ENCODE results near the gene LBHD2.
A peak's percentile ranks its signal among the peaks of the same experiment; 100 is the strongest.

LBHD2 gene

DNA sequence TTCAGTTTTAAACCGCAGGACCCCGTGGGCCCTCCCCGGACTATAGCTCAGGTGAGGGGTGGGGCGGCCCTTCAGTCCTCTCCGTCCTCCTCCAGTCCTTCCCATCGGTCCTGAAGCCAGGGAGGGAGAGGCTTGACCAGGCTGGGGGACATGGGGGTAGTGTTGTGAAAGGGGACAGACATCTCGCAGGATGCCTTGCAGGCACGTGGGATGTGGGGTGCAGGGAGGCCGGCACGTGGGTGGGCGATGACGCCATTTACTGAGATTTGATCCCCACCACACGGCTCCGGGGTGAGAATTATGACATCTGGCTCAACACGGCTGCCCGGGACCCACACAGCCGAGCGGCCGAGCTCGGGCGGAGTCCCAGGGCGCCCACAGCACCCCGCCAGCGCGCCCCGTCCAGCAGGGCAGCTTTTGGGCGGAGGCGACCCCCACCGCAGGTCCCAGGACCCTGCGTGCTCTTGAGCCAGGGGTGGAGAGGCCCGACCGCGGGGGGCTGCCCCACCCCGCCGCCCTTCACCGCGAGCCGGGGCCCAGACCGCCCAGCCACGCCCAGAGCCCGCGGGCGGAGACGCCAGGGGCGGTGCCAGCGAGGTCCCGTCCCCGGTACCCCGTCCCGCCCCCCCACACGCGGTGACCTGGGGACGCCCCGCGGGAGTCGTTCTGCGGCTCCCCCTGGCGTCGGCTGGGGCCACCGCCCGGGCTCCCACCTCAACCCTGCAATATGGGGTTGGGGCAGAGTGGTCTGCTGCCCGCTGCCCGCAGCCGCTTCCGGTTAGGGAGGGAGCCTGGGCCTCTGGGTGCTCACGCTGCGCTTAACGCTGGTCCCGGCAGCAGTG lies 7.3 kb downstream of the LBHD2 start:
- TF ChIP-seq POLR2A (IDR thresholded peaks at IDR 0.05; ENCODE audit: low read length) = no peak
- no peak for TF ChIP-seq GATA1 (IDR thresholded peaks at IDR 0.05; ENCODE audit: low read depth, low read length)
- peak; percentile 71 to 80 for DNase-seq

DNA sequence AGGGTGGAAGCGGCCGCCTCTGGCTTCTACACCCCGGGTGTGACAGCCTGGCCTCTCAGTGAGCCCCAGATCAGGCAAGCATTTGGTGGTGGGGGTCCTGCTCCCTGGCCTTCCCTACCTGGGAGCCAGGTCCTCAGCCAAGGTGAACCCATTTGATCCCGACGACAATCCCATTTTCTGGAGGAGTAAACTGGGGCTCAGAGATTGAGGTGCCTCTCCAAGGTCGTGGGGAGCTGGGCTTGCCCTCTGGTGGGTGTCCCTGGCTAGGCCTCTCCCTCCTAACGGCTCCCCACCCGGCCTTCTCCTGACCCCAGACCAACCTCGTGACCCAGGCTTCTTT lies 7.8 kb downstream of the LBHD2 start:
- TF ChIP-seq POLR2A (IDR thresholded peaks at IDR 0.05; ENCODE audit: low read length) (no peak), GATA1 (IDR thresholded peaks at IDR 0.05; ENCODE audit: low read depth, low read length) (no peak)
- no peak for DNase-seq

DNA sequence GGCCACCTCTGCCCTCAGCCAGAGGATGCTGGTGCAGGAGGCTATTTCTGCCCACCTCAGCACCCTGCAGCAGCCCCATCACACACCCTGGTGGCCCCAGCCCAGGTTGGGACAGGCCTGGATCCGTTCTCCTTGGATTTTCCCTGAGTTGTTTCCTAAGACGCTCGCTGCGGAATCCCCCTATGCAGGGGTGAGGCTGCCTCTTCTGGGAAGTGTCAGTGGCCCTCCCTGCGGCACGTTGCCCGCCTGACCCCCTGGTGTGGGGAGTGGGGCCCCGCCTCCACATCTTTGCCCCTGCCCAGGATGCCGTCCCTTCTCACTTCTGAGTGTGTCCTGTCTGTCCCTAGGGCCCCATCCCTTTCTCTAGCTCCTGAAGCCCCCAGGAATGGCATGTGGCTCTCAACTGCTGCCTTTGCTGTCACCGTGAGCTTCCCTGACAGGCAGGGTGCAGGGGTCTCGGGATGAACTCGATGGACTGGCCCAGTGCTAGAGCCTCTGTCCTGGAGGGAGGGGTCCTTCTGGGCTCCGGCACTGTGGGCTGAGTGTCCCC lies 9.9 kb downstream of the LBHD2 start:
- TF ChIP-seq POLR2A (IDR thresholded peaks at IDR 0.05; ENCODE audit: low read length) = no peak
- TF ChIP-seq GATA1 (IDR thresholded peaks at IDR 0.05; ENCODE audit: low read depth, low read length) = no peak

DNA sequence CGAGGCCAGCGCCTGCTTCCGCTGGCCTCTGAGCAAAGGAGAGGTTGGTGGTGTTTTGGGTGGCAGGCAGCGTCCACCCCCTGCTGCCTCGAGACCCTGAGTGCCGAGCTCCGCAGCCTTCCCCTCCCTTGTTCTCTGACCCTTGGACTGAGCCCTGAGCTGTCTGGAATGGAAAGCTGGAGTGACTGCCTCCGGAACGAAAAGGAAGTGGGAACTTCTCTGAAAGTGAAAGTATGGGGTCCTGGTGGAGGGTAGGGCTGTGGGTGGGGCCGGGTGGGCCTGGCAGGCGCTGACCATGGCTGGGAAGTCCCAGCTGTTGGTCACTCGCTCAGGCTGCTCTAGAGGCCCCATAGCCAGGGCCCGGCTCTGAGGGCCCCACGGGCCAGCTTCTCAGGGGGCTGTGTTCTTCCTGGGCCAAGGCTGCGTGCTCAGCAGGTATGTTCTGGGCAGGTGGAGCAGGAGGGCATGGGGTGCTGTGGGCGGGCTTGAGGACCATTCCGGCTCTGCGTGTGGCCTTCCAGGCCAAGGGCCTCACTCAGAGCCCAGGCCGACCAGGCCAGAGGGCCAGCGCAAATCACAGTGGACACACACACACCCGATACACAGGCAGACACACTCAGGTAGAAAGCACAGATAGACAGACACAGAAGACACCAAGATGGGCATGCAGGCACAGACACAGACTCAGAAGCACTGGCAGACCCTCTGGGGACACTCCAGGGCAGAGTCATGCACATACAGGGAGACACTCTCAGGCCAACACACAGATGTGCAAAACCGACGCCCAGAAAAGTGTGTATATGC lies 10.6 kb downstream of the LBHD2 start, which contains the start of gene EXOC3L4:
EXOC3L4 (plus strand) TSS at position 320 of the 804 bp plus-strand sequence. CDS start 5,495 bp downstream, outside the sequence.
- DNase-seq = no peak
- TF ChIP-seq GATA1 (IDR thresholded peaks at IDR 0.05; ENCODE audit: low read depth, low read length) (no peak), POLR2A (IDR thresholded peaks at IDR 0.05; ENCODE audit: low read length) (no peak)

More for the DNA sequence above, 9.9 kb downstream of the LBHD2 start:
- DNase-seq = no peak

DNA sequence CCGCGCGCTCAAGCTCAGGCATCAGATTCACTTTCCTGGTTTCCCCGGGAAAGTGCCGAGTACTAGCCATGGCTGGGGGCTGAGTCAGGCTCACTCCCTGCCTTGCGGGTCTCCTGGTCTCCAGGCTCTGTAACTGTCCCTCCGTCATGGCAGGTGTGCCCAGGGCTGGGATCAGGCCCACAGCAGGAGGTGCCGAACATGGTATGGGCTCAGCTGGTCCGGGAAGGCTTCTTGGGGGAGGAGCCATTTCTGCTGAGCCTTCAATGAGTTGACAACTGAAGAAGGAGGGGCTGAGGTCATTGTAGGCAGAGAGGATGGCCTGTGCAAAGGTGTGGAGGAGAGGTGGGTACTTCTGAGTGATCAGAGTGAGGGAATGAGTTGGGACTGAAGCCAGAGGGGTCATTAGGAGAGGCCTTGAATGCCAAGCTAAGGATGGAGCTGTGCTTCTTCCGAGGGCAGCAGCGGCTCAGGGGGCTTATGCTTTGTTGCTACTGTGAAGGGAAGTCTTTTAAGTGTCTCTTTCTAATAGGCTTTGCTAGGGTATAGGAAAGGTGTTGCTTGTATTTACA lies 11.3 kb downstream of the LBHD2 start:
- no peak for DNase-seq
- TF ChIP-seq GATA1 (IDR thresholded peaks at IDR 0.05; ENCODE audit: low read depth, low read length) (no peak), POLR2A (IDR thresholded peaks at IDR 0.05; ENCODE audit: low read length) (no peak)

DNA sequence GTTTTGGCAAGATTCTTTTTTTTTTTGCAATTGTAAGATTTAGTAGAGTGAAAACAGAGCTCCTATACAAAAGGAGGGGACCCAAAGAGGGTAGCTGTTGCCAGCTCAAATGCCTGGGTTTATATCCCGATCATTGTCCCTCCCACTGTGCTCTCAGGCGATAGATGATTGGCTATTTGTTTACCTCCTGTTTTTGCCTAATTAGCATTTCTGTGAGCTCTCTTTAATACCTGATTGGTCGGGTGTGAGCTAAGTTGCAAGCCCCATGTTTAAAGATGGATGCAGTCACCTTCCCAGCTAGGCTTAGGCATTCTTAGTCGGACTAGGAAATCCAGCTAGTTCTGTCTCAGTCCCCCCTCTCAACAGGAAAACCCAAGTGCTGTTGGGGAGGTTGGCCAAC lies 12.4 kb downstream of the LBHD2 start:
- no peak for DNase-seq
- TF ChIP-seq POLR2A (IDR thresholded peaks at IDR 0.05; ENCODE audit: low read length) = no peak
- no peak for TF ChIP-seq GATA1 (IDR thresholded peaks at IDR 0.05; ENCODE audit: low read depth, low read length)

DNA sequence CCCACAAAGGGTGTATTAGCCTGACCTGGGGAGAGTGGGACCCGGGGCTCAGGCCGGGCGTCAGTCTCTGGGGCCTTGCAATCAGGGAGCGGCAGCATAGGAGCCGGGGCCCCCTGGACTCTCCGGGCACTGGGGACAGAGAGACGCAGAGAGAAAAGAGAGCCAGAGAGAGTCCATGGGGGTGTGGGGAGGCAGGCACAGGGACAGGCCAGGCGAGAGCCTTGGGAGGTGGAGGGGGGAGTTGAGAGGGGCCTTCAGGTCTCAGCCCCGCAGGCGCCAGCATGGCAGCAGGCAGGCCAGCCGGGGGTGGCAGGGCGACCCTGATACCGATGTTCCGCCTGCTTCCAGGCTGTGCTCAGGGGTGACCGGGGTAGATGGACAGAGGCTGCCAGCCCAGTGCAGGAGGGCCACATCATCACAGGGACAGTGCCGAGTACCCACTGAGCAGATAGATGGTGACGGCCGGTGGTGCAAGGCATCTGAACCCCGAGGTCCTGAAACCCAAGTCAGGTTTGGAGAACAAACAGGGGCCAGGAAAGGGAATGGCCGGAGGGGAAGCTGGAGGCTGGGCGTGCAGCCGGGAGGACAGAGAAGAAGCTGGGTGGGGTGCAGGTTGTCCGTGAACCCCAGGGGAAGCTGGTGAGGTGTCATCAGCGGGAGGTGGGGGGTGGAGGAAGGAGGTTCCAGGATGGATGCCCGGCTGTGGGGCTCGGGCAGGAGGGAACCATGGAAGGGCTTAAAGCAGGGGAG lies 13.4 kb downstream of the LBHD2 start:
- TF ChIP-seq GATA1 (IDR thresholded peaks at IDR 0.05; ENCODE audit: low read depth, low read length) = no peak
- TF ChIP-seq POLR2A (IDR thresholded peaks at IDR 0.05; ENCODE audit: low read length) = no peak
- DNase-seq = no peak

DNA sequence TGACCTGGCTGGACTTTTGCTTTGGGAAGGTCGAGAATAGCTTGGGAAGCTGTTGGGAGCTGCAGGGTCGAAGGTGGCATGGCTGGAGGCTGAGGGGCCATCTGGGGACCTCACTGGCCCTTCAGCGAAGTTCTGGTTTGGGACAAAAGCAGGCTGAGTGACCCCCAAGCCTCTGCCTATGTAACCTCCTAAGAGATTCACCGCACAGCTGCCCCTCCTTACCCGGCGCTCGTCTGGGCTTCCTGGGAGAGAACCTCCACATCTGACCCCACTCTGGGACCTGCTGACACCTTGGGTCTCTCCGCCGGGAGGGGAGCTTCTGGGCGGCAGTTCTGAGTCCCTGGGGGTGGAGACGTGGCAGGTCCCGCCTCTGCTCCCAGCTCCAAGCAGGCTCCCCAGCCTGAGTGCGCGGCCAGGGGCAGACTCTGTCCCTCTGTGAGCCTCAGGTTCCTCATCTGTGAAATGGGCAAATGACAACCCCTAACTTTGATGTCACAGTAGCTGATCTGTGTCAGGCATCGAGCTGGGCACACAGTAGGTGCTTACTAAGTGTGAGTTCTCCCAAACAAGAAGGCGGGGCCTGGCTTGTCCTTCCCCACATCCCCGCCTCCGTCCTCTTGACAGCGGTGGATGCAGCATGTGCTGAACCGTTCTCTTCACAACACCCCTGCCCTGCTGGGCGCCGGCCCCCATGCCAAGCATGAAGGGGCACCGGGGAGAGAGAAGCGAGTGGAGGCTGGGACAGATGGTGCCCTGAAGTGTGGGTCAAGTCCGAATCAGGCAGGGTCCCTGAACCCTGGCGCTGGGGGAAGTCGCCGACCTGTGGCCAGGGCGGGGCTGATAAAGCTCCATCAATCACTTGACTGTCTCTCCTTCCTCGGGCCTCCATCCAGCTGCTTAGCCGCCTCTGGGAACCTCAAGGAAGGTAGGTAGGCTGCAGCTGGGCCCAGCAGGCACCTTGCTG lies 14.3 kb downstream of the LBHD2 start:
- no peak for DNase-seq

DNA sequence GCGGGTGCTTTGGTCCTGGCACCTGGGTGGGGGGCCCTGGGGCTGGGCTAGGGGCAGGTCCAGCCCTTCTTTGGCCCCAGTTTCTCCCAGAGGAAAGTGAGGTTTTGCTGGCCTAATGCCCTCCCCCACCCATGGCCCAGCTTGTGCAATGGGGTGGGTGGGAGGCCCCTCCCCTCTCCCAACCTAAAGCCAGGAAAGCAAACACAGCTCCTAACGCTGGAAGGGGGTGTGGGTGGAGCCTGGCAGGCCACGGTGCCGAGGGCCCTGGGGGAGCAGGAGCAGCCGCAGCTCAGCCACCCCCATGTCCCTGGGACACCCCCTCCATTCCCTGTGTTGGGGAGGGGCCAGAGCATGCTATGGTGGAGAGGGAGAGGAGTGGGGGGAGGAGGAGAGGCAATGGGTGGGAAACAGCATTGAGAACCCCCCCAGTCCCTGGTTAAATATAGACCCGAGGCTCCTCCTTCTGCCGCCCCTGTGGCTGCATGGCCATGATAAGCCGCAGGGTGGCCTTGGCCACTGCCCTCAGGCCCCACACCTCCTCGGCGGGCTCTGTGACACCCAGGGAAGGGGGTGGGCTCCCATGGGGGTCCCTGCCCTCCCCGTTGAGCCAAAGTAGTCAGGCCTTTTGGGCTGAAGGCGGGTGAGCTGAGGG lies 15.2 kb downstream of the LBHD2 start:
- TF ChIP-seq POLR2A (IDR thresholded peaks at IDR 0.05; ENCODE audit: low read length) = no peak
- no peak for TF ChIP-seq GATA1 (IDR thresholded peaks at IDR 0.05; ENCODE audit: low read depth, low read length)
- peak; percentile 54 to 69 for DNase-seq

More for the DNA sequence above, 14.3 kb downstream of the LBHD2 start:
- TF ChIP-seq GATA1 (IDR thresholded peaks at IDR 0.05; ENCODE audit: low read depth, low read length) (no peak), POLR2A (IDR thresholded peaks at IDR 0.05; ENCODE audit: low read length) (no peak)

DNA sequence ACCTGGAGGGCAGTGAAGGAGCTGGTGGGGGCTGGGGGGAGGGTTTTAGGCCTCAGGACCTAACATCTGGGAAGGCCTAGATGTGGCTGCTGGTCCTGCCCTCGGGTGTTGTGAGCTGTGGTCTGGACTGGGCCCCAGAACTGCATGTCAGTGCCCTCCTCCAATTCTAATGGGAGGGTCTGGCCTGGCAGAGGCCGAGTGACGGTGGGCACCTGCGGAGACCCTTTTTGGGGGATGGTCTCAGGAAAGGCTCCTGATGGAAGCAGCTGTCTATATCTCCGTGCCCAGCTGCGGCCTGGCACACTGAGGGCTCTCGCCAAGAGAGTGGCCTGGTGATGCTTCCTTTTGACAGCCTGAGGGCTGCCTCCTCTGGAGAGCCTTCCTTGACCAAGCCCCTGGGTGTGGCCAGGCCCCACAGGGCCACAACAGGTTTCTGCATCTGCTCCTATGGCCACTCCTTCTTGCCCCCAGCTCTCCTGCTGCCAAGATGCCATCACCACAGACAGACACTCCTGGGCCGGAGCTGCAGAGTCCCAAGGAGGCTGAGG lies 15.8 kb downstream of the LBHD2 start:
- TF ChIP-seq POLR2A (IDR thresholded peaks at IDR 0.05; ENCODE audit: low read length) (no peak), GATA1 (IDR thresholded peaks at IDR 0.05; ENCODE audit: low read depth, low read length) (no peak)
- DNase-seq = no peak

DNA sequence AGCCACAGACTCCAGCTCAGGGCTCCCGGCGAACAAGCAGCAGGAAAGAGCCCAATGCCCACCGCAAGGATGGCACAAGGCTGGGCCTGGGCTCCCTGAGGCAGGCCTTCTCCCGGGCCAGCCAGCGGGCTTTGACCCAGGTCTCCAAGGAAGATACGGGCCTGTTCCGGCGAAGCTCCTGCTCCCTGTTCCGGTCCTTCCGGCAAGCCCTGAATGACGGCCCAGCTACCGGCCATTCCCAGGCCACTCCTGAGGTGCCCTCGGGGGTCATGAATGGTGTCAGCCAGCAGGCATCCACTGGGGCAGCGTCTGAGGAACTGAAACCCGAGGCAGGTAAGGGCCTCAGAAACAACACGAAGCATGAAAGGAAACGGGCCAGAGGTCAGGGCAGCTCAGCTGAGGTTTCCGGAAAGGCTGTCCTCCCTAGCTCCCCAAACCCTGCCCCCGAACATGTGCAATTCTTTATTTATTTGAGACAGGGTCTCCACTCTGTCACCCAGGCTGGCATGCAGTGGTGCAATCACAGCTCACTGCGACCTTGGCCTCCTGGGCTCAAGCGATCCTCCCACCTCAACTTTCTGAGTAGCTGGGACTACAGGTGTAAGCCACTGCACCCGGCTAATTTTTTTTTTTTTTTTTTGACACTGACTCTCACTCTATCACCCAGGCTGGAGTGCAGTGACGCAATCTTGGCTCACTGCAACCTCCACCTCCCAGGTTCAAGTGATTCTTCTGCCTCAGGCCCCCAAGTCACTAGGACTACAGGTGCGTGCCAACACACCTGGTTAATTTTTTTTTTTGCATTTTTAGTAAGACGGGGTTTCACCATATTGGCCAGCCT lies 16.5 kb downstream of the LBHD2 start:
- no peak for DNase-seq
- TF ChIP-seq GATA1 (IDR thresholded peaks at IDR 0.05; ENCODE audit: low read depth, low read length) (no peak), POLR2A (IDR thresholded peaks at IDR 0.05; ENCODE audit: low read length) (no peak)

Measured in erythroblast (primary cell).